NCI-H748 (cell line): ENCODE measurements around the gene AP3S2.
"Not testable (repeated sequence)": the region's sequence is repeated elsewhere in the genome, so short reads cannot be mapped to it uniquely, and the experiment has no call there.

Experiments used
- DNase-seq: peaks from one replicate; lab custom pipeline; 2025; ENCODE audit not compliant: unreplicated experiment; lab: John Stamatoyannopoulos, UW

Gene AP3S2

DNA sequence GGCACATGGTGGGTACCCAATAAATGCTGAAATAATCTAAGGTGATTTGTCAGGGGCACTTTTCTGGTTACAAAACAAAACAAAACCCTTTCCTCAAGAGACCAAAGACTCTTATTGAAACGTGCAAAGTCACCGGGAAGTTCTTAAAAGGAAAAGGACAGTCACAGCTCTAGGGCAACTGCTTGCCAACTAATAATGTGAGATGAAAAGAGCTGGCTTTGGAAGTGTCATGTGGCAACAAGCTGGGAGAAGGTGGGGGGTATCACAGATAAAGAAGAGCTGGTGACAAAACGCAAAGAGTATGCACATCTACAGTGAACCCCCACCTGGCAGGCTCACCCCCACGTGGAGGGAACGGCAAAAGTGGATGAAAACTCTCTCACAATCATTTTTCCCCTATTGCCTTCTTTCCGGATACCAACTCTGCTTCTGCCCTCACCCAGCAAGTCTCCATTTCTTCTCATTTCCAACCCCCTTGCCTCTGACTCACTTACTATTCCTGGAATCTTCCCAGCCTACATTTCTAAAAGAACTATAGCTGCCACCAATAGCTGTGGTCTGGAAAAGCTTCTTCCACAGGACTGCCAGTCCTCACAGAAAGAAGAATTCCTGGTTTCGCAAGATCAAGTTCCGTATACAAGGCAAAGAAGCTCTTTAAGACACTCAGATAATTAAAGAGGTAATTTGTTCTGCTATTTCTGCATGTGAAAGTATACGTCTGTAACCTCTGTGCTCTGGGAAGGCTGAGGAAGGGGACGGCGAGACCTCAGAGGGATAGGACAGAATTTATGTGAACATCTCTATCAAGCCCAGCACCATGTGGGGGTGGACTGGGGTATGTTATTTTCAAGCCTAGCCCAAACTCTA is 57.3 kb downstream of the AP3S2 start:
- no peak for DNase-seq

DNA sequence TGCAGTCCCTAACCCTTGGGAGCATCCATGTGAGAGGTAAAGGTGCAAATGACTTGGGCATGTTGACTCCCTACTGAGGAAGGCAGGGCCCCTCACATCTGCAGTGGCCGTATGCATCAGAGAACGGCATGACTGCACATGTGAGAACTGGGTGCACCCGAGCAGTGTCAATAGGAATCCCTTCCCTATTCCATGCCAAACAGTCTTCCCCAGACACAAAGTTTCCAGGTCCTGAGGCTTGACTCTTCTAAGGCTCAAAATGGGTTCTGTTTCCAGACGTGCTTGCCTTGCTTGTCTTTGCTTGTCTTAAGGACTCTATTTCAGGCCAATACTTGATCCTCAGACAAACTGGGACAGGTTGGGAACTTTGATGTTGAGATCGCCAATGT is 58.6 kb downstream of the AP3S2 start:
- no peak for DNase-seq

DNA sequence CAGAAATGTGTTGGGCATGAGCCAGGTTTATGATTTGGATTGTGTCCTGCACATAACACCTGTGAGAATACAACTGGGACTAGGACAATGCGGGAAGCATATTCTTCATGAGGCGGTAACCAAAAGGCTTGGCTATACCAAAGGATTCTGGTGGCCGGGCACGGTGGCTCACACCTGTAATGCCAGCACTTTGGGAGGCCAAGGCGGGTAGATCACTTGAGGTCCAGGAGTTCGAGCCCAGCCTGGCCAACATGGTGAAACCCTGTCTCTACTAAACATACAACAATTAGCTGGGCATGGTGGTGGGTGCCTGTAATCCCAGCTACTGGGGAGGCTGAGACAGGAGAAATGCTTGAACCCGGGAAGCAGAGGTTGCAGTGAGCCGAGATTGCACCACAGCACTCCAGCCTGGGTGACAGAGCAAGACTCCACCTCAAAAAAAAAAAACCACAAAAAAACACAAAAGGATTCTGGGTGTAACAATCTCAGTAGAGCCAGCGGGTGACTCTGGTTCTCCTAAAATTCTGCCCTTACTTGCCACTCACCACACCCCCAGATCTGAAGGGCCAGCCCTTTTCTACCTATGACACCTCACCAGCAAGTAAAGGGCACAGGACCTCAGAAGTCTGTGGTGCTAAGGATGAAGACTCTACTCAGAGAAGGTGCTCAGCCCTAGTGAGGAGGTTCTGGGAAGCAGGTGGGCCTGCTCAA is 59.2 kb downstream of the AP3S2 start:
- DNase-seq, result not testable (repeated sequence)

DNA sequence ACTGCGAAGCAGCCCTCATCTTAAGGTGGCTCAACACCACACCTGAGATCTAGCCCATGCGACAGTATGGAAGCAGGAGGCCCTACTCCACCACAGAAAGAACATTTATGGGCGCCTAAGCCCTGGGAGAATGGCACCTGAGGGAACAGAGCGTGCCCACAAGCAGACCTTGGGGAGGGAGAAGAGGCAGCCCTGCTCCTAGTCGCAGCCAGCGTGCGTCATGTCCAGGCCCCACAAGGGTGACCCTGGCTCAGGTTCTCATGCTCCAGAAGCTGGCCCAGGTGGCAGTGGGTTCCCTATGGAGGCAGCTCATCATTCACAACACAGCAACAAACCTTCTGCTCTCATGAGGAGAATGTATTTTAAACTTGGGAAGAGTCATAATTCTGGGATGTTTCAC is 59.8 kb downstream of the AP3S2 start:
- DNase-seq, result no peak

DNA sequence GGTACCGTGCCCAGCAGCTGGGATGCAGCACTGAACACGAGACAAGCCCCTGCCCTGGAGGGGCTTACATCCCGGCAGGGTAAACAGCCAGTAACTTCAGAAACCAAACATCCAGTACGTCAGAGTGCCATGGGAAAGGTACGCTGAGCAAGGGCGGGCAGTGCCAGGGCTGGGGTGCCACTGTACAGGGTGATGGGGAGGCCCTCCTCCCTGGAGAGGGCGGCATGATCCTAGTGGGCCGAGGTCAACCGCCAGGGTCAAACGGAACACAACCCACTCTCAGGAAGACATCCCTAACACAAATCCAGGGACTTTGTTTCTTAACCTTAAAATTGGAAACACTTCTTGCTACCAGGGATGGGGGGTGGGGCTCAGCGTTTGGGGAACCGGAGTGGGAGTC is 63.2 kb downstream of the AP3S2 start:
- no peak for DNase-seq

DNA sequence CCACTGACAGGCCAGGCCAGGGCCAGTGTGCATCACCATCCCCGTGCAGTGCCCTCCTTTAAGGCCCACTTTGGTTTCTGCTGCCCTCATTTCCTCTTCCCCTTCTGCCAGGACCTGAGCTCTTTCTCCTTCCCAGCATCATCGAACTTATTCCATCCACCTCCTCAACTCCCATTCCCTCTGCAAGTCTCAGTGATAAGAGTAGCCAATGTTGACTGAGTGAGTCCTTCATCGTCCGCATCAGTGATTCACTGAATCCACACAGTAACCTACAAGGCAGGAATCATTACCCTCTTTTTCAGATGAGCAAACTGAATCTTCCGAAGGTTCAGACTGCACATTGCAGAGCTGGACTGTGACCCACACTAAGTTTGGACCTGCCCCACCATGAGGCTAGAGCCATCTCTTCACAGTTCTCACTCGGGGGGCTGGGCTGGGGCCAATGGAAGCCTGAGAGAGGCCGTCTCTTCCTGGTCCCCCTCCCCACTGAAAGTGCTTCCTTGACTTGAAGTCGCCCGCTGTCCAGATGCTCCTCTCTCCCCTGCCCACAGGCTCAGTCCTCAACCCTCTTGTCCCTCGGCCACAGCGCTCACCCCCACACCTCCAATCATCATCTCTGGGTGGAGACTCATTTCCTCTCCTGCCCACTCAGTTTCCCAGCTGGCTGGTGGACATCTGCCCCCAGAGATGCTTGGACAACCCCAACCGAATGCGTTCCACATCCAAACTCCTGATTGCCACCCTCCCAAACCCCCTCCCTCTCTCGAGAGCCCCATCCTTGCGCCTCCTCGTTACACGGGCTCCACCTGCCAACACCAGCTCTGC is 64.0 kb downstream of the AP3S2 start:
- no peak for DNase-seq

DNA sequence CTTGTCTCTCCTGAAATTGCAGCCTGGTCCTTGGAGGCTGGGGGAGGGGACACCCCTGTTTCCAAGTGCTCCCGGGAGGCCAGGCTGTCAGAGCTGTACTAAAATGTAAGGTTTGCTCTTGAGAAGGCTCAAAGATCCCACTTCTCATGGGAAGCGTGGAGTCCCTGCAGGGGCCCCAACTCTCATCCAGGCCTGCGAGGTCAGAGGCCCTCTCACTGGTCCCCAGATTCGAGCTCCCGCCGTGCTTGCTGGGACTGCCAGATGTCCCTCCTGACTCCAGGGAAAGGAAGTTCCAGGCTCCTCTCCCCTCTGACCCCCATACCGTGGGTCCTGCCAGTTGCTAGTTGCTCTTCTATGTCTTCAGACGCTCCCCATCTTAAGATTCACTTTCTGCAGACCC is 64.6 kb downstream of the AP3S2 start:
- no peak for DNase-seq

DNA sequence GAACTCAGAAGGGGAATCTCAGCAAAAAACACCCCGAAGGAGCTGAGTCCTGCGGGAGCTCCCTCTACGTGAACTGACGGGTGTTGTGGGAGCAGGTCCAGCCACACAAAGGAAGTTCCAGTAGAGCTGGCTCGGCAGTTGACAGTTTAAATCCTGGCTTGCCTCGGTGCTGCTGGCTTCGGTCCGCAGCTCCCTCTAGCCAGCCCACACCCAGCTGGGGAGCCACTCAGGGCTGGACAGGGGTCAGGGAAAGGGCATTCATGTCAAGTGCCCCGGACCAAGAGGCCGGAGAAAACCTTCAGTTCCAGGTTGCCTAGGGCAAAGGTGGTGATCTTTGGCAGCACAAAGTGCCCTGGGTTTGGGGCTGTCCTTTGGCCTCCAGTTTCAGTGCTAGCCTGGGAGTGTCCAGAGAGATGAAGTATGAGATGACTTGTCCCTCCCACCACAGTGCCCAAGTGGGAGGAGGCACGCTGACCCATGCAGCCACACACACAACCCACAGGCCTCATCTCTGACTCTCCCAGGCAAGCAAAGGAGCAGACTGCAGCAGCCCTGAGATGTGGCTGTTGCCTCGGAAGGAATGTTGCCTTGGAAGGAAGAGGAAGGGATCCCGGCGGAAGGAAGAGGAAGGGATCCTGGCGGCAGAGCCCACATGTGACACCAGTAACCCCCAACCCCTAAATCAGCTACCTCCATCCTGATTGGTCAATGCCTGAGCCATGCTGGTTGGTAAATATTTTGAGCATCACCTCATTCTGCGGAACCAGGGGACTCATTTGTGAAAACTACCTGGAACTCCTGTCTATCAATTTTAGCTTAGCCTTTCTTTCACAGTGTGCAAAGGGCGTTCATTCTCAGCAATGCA is 65.3 kb downstream of the AP3S2 start:
- DNase-seq, result no peak

DNA sequence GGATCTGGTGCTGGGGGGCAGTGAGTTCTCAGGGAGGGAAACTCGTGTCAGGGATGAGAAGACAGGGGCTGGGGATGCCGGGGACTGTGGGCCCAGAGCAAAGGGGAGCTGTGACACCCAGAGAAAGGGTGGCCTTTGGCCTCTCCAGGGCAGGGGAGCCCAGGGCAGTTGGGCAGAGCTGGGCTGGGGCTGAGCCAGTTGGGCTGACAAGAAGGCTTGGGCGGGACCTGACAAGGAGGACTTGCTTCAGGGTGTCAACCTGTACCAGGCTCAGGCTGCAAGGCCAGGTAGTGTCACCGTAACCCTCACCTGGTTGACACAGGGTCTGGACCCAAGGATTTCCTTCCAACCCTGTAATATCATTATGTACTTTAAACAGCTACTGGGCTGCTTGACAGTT is 66.0 kb downstream of the AP3S2 start:
- DNase-seq, result no peak

DNA sequence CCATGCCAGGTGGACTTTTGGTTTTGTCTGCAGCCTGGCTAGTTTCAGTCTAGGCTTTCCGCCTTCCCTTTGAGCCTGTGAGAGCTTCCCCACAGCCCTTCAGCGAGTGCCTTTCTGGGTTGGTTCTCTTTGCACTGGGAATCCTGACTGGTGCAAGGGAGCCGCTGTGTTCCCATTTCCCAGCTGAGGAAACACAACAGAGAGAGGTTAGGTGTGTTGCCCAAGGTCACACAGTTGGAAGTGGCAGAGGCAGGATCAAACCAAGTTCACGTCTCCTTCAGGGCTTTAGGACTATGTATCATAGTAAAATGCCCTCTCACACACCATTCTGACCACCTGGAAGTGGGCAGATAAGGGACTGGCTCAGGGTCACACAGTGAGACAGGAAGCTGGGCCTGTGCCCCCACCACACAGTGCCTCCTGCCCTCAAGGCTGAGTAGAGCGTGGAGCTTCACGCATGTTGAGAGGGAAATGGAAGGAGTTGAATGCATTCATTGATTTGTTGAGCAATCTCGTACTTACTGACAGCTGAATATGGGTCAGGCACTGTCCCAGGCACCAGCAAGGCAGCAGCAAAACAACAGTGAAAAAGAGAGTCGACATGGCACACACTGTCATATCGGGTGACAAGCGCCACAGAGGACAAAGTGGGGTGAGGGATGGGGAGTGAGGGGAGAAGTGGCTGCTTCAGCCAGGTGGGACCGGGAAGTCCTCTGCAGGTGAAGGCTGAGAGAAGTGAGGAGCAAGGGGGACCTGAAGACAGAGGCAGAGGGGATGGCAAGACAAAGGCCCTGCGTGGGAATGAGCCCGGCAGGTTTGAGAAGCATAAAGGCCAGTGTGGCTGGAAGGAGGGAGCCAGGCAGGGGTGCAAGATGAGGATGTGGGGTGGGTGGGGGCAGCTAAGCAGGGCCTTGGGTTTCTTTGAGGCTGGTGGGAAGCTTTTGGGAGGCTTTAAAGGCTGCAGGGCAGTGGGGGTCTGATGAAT is 66.8 kb downstream of the AP3S2 start:
- DNase-seq, result no peak

DNA sequence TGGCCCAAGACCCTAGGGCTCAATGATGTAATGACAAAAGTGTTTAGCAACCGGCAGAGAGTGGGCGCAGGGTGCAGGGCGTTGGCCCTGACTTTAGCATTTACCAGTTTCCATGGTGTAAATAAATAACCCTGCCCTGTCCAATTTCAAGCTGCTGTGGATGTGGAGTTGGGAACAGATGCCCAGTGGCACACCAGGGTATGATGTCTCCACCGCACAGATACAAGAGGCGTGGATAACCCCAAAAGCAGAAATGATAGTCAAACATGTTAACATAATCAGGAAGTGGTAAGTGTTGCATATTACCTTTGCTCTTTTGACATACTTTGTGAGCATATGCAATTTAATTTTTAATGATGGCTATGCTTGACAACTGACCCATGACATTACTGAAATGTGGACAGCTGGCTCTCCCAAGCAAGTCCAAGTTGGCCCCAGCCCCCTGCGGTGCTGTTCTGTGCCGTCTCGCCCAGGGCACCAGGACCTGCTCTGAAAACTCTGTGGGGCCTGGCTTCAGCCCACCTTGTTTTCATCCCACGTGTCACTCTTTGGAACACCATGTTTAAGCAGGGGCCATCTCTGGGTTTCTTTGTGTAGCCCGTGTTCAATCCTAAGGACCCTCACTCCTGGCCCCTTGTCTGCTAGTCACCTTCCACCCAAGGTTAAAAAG is 68.4 kb downstream of the AP3S2 start:
- DNase-seq, result no peak

DNA sequence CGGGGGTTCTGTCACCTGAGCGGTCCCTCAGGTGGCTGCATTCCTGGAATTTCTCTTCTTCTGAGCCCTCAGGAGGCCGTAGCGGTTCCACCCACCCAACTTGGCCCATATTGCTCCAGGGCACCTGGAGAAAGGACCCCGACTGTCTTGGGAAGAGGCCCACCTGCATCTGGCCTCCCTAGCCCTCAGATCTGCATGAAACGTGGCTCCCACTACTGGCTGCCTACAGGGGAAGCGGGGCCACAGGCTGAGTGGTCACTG is 69.3 kb downstream of the AP3S2 start:
- no peak for DNase-seq

DNA sequence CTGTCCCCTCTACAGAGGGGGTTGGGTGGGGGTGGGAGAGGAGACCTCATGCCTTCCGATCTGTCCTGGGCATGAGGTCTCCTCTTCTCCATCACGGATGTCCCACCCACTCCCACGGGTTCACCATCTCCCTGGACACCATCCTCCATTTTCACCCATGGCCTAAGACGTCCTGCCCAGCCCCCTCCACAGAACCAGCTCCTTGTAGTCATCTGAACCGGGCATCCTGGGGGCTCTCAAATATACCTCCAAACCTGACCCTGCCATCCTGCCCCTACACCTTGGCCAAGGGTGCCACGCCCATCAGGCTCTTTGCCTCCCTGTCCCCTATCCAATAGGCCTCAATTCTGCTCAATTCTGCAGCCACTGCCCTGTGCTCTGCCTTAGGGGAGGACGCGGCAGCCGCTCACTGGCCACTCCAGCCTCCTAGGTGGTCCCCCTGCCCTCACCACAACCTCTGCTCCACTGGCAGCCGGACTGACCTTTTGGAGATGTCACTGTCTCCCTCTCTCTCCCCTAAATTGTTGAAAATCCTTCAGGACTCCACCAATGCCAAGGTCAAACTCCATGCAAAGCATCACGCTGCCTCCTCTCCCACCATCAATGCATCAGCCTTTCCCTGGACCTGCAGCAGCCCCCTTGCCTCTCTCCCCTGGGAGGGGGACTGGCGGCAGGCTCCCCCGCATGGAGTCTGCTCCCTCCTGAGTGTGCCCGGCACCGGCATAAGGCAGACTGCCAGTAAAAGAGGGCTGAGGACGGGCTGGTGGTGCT is 69.8 kb downstream of the AP3S2 start:
- DNase-seq, result no peak

DNA sequence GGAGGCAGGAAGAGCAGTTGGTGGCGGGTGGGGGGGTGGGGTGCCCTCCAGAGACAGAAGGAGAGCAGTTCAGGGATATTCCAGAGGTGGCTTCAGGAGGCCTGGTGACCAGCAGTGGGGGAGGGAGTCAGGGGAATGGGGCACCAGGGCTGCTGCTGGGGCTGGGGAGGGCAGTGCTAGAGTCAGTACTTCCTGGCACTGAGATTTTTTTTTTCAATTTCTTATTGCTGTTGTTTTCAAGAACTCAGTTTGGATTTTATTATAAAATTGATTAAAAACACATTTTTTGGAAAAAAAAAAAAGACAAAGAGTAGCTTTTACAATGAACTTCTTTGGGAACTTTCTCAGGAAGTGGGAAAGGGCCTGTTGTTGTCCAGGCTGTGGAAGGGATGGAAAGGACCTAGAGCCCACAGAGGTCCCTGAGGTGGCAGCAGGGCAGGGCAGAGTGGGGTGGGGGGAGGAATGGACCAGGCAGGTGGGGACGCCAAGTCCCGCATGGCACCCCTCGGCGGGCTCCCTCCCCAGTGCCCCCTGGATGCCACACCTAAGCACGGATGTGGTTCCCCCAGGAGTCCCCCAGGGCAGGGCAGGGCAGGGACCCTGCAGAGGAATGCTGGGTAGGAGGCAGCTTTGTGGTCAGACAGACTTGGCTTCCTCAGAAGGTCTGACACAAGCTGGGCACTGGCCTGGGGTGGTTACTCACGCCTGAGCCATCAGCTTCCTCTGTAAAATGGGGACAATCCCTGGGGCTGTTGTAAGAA is 70.7 kb downstream of the AP3S2 start:
- no peak for DNase-seq

DNA sequence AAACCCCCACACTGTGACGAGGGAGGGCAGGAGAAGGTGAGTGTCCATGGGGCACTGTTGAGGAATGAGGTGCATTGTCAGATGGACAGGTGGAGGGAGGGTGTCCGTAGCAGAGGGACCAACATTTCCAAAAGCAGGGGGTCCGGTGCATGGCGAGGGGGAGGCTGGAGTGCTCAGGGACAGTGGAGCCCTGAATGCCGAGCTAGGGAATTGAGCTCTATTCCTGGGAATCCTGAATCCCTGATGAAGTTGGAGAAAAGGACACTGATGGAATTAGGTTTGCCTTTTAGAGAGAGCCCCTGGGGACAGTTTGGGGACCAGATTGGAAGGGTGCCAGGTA is 71.2 kb downstream of the AP3S2 start:
- DNase-seq, result no peak

DNA sequence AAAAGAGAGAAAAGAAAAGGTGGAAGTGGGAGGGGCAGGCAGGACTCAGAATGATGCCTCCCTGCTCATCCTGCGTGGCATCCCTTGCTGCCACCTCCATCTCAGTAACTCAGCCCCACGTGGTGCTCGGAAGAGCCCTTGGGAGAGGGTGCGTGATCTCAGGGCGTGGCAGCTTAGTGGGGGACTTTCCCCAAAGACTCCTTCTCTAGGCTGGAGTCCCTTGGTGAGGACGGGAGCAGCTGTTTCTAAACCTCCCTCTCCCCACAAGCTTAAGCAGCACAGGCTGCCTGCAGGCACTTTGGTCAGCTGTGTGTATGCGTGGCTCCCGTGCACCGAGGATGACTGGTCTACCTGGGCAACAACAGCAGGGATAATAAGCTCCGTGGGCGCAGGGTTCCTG is 71.8 kb downstream of the AP3S2 start:
- no peak for DNase-seq

DNA sequence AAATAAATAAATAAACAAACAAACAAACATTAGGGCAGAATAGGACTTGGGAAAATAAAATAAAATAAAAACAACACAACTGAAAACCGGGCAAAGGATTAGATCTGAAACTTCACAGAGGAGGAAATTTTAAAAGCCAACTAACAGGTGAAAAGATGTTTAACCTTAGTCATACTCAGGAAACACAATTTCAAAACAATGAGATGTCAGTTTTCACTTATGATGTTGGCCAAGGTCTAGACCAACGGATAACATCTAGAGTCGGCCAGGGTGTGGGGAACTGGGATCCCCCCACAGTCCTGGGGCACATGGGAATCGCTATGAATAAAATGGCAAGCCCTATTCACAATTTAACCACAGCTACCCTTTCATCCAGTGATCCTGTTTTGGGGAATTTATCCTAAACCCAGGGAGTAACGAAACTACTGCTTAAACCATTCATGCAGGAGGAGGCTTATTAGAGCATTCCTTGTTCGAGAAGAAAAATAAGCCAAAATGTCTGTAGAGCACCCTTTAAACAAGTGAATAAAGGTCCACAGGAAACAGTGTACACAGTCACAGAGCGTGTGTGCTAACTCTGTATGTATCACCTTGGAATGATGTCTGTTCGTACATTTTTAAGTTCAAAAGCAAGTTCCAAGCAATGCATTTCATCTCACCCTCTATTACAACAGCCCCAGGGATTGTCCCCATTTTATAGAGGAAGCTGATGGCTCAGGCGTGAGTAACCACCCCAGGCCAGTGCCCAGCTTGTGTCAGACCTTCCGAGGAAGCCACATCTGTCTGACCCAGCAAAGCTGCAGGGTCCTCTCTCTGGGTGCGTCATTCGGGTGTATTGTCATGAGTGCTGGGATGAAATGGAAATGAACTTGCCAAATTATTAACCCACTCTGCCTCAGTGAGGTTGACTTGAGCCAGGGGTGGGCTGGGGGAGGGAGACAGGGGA is 72.9 kb downstream of the AP3S2 start:
- no peak for DNase-seq
